ENCODE measurements around the gene CDC42BPB.

The CDC42BPB gene

DNA sequence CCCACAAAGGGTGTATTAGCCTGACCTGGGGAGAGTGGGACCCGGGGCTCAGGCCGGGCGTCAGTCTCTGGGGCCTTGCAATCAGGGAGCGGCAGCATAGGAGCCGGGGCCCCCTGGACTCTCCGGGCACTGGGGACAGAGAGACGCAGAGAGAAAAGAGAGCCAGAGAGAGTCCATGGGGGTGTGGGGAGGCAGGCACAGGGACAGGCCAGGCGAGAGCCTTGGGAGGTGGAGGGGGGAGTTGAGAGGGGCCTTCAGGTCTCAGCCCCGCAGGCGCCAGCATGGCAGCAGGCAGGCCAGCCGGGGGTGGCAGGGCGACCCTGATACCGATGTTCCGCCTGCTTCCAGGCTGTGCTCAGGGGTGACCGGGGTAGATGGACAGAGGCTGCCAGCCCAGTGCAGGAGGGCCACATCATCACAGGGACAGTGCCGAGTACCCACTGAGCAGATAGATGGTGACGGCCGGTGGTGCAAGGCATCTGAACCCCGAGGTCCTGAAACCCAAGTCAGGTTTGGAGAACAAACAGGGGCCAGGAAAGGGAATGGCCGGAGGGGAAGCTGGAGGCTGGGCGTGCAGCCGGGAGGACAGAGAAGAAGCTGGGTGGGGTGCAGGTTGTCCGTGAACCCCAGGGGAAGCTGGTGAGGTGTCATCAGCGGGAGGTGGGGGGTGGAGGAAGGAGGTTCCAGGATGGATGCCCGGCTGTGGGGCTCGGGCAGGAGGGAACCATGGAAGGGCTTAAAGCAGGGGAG is 40.1 kb upstream of the CDC42BPB start:
- no peaks in the 10 kb centered on the region for H3K79me2 ChIP-seq (ENCODE audit: low read length)
- H3K9ac ChIP-seq (ENCODE audit: low read length) = no peak overlapping the region
- no peaks in the 10 kb centered on the region for H3K9me2 ChIP-seq (replicated peaks; ENCODE audit: insufficient read depth, low read length)

DNA sequence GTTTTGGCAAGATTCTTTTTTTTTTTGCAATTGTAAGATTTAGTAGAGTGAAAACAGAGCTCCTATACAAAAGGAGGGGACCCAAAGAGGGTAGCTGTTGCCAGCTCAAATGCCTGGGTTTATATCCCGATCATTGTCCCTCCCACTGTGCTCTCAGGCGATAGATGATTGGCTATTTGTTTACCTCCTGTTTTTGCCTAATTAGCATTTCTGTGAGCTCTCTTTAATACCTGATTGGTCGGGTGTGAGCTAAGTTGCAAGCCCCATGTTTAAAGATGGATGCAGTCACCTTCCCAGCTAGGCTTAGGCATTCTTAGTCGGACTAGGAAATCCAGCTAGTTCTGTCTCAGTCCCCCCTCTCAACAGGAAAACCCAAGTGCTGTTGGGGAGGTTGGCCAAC is 39.0 kb upstream of the CDC42BPB start:
- Histone ChIP-seq H3K4me3 (ENCODE audit: low read length) (no peak overlapping the region), H3K36me3 (replicated peaks; ENCODE audit: insufficient read depth, low read length) (no peaks in the 10 kb centered on the region), H3K27ac (ENCODE audit: low read length) (no peak overlapping the region), H3K4me1 (ENCODE audit: low read length) (0 out of 2 replicates have a peak, but pooled peaks cover 5% of the 10 kb centered on the region), H3K9me3 (replicated peaks; ENCODE audit: insufficient read depth, low read length) (no peaks in the 10 kb centered on the region), H2AFZ (ENCODE audit: low read length) (no peak overlapping the region), H3K9me2 (replicated peaks; ENCODE audit: insufficient read depth, low read length) (no peaks in the 10 kb centered on the region), H3K27me3 (replicated peaks; ENCODE audit: insufficient read depth, low read length) (no peaks in the 10 kb centered on the region), H3K9ac (ENCODE audit: low read length) (no peak overlapping the region), H3K4me2 (ENCODE audit: low read depth, low read length) (no peak overlapping the region), H3F3A (ENCODE audit: insufficient read depth, low read length) (no peaks in the 10 kb centered on the region; the same call in 1 of the 2 replicates), H4K20me1 (ENCODE audit: insufficient read depth, low read length) (no peaks in the 10 kb centered on the region), H3K79me2 (ENCODE audit: low read length) (no peaks in the 10 kb centered on the region)
- DNase-seq = no peak
- TF ChIP-seq EZH2phosphoT487 (IDR thresholded peaks at IDR 0.05; ENCODE audit: low read length) (no peak), EZH2 (optimal IDR thresholded peaks at IDR 0.05; ENCODE audit: low read depth, low read length) (no peak)
- TF ChIP-seq, protein P1, sequence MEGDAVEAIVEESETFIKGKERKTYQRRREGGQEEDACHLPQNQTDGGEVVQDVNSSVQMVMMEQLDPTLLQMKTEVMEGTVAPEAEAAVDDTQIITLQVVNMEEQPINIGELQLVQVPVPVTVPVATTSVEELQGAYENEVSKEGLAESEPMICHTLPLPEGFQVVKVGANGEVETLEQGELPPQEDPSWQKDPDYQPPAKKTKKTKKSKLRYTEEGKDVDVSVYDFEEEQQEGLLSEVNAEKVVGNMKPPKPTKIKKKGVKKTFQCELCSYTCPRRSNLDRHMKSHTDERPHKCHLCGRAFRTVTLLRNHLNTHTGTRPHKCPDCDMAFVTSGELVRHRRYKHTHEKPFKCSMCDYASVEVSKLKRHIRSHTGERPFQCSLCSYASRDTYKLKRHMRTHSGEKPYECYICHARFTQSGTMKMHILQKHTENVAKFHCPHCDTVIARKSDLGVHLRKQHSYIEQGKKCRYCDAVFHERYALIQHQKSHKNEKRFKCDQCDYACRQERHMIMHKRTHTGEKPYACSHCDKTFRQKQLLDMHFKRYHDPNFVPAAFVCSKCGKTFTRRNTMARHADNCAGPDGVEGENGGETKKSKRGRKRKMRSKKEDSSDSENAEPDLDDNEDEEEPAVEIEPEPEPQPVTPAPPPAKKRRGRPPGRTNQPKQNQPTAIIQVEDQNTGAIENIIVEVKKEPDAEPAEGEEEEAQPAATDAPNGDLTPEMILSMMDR (IDR thresholded peaks at IDR 0.05; ENCODE audit: low read length) = no peak

More for the DNA sequence above, 40.1 kb upstream of the CDC42BPB start:
- no peak overlapping the region for H2AFZ ChIP-seq (ENCODE audit: low read length)
- H3F3A ChIP-seq (ENCODE audit: insufficient read depth, low read length) = no peaks in the 10 kb centered on the region; the same call in 1 of the 2 replicates
- H3K27ac ChIP-seq (ENCODE audit: low read length) = no peak overlapping the region
- H3K9me3 ChIP-seq (replicated peaks; ENCODE audit: insufficient read depth, low read length) = no peaks in the 10 kb centered on the region
- no peak for TF ChIP-seq EZH2 (optimal IDR thresholded peaks at IDR 0.05; ENCODE audit: low read depth, low read length)
- TF ChIP-seq, protein P1 (IDR thresholded peaks at IDR 0.05; ENCODE audit: low read length) = no peak
- no peaks in the 10 kb centered on the region for H3K27me3 ChIP-seq (replicated peaks; ENCODE audit: insufficient read depth, low read length)
- H3K4me1 ChIP-seq (ENCODE audit: low read length) = 0 out of 2 replicates have a peak, but pooled peaks cover 5% of the 10 kb centered on the region
- H3K4me2 ChIP-seq (ENCODE audit: low read depth, low read length) = no peak overlapping the region
- H4K20me1 ChIP-seq (ENCODE audit: insufficient read depth, low read length) = no peaks in the 10 kb centered on the region
- H3K4me3 ChIP-seq (ENCODE audit: low read length) = no peak overlapping the region
- H3K36me3 ChIP-seq (replicated peaks; ENCODE audit: insufficient read depth, low read length) = no peaks in the 10 kb centered on the region
- DNase-seq = no peak

DNA sequence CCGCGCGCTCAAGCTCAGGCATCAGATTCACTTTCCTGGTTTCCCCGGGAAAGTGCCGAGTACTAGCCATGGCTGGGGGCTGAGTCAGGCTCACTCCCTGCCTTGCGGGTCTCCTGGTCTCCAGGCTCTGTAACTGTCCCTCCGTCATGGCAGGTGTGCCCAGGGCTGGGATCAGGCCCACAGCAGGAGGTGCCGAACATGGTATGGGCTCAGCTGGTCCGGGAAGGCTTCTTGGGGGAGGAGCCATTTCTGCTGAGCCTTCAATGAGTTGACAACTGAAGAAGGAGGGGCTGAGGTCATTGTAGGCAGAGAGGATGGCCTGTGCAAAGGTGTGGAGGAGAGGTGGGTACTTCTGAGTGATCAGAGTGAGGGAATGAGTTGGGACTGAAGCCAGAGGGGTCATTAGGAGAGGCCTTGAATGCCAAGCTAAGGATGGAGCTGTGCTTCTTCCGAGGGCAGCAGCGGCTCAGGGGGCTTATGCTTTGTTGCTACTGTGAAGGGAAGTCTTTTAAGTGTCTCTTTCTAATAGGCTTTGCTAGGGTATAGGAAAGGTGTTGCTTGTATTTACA is 37.9 kb upstream of the CDC42BPB start:
- TF ChIP-seq, protein P1 (IDR thresholded peaks at IDR 0.05; ENCODE audit: low read length) = no peak
- Histone ChIP-seq H3K4me3 (ENCODE audit: low read length) (no peak overlapping the region), H3K9me3 (replicated peaks; ENCODE audit: insufficient read depth, low read length) (no peaks in the 10 kb centered on the region), H3K9me2 (replicated peaks; ENCODE audit: insufficient read depth, low read length) (no peaks in the 10 kb centered on the region), H3K9ac (ENCODE audit: low read length) (no peak overlapping the region), H3K27me3 (replicated peaks; ENCODE audit: insufficient read depth, low read length) (no peaks in the 10 kb centered on the region), H4K20me1 (ENCODE audit: insufficient read depth, low read length) (no peaks in the 10 kb centered on the region), H3K4me1 (ENCODE audit: low read length) (0 out of 2 replicates have a peak, but pooled peaks cover 4% of the 10 kb centered on the region), H2AFZ (ENCODE audit: low read length) (no peak overlapping the region), H3K27ac (ENCODE audit: low read length) (no peak overlapping the region), H3K36me3 (replicated peaks; ENCODE audit: insufficient read depth, low read length) (no peaks in the 10 kb centered on the region), H3K79me2 (ENCODE audit: low read length) (no peaks in the 10 kb centered on the region), H3F3A (ENCODE audit: insufficient read depth, low read length) (no peaks in the 10 kb centered on the region), H3K4me2 (ENCODE audit: low read depth, low read length) (no peak overlapping the region)
- no peak for DNase-seq
